Kidney epithelial cell (primary cell): Measurements from ENCODE around the gene DPAGT1. TPM values are rescaled to one million over a fixed set of nuclear protein-coding genes. Genes with fewer than 3 reads are reported as not detected.

Experiments
- DNase-seq: peaks from one replicate; pipeline ENCODE4 v3.0.0-alpha.2; 2010; ENCODE audit warnings: low read depth
- H3K27me3 ChIP-seq: 2 replicates; pipeline ENCODE4 v1.6.0; 2011; ENCODE audit warnings: low read length; ENCODE audit not compliant: control insufficient read depth, insufficient read depth
- H3K36me3 ChIP-seq: 2 replicates; pipeline ENCODE4 v1.5.1; 2011; ENCODE audit warnings: low read length; ENCODE audit not compliant: control insufficient read depth, insufficient read depth
- H3K4me3 ChIP-seq: 2 replicates; pipeline ENCODE4 v1.5.1; 2011; ENCODE audit warnings: low read depth, mild to moderate bottlenecking, control low read depth, low read length
- CTCF ChIP-seq: IDR thresholded peaks from 2 replicates; pipeline ENCODE4 v1.5.1; 2011; ENCODE audit warnings: mild to moderate bottlenecking, moderate library complexity, low read length, control low read depth, inconsistent platforms; ENCODE audit not compliant: insufficient read depth, poor library complexity, severe bottlenecking
- total RNA-seq: library from RNA; depleted of rRNA; stranded (reverse); fragments of >200 nt; gene quantifications from 2 replicates; pipeline ENCODE4 v1.2.3, GENCODE V29; 2015

DPAGT1 gene
- total RNA-seq, 1 donor from 2014 or later, result 16.4 TPM

DNA sequence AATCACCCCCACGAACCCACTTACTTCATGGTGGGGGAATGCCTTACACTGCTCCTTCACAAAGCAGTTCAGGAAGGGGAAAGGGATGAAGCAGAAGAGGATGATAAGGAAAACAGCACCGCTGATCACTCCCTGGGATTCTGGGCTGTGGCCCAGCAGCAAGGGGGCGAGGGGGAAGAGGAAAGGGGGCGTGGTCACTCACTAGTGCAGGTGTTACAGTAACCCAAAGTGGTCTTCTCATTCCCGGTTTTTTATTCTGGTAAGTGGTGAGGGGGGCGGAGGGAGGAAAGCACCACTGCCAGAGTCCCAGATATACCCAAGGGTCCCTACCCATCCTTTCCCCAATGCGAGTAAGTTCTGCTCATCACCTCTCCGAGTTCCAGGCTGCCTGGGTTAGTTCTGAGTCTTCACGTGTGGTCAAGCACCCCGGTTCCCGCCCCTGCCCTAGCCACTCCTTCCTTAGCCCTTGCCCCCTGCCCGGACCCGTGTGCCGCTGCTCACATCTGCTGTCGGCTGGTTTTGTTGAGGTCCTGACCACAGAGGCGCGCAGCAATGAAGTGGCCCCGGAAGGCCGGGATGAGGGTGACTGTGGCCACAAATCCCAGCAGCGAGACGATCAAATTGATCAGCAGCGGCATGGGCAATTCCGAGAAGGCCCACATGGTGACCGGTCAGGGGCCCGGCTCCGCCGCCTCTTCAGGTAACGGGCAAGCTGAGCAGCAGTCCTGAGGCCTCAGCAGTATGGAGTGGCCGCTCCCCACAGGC, 477 bp downstream of the DPAGT1 start:
- peak overlapping the region; percentile 76 for H3K4me3 ChIP-seq
- H3K36me3 ChIP-seq, result peaks cover 2% of the 10 kb centered on the region
- no peak for TF ChIP-seq CTCF
- no peak for DNase-seq
- H3K27me3 ChIP-seq, result no peaks in the 10 kb centered on the region

DNA sequence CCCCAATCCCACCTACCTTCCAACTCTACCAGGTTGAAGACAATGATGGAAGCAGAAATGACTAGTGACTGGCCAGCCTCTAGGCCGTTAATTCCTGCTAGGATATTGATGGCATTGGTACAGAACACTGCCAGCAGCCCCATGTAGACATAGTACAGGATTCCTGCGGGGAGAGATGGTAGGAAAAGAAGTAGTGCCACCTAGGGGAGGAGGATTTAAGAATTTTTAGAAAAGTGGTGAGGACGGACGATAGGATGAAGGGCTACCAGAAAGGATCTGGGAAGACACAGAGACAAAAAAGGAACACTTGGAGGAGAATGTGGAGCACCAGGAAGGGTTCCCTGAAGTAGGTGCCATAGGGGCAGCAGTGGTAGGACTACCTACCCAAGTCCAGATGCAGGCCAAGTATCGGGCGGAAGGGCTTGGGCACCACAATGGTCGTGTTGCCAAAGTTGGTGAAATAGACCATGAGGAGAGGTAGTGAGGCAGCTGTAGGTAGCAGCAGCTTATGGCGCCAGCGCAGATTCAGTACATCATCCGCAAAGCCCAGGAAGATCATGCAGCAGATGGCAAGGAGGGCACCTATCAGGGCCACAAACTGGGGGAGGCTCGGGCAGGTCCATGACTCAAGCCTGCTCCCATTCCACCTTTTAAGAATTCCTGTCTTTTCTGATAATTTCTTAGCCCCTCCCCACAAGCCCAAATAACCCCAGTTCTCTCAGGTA, 1.2 kb downstream of the DPAGT1 start:
- peaks cover 2% of the 10 kb centered on the region for H3K36me3 ChIP-seq
- no peaks in the 10 kb centered on the region for H3K27me3 ChIP-seq
- peak; percentile 64 for TF ChIP-seq CTCF
- DNase-seq, result no peak
- H3K4me3 ChIP-seq, result peak overlapping the region; percentile 76

- DNase-seq, result no peak
- TF ChIP-seq CTCF, result no peak
- H3K4me3 ChIP-seq, result no peak overlapping the region
Observed at GRCh38 chr11:119099711-119100110, 1.9 kb downstream of the DPAGT1 start.

GRCh38 chr11:119095066-119095880, 6.4 kb downstream of the DPAGT1 start:
- Histone ChIP-seq H3K36me3 (peaks cover 2% of the 10 kb centered on the region), H3K4me3 (peak overlapping the region; percentile 89), H3K27me3 (no peaks in the 10 kb centered on the region)
- TF ChIP-seq CTCF, result no peak
- peak; percentile 97 for DNase-seq

More at GRCh38 chr11:119099711-119100110, 1.9 kb downstream of the DPAGT1 start:
- no peaks in the 10 kb centered on the region for H3K27me3 ChIP-seq
- peaks cover 2% of the 10 kb centered on the region for H3K36me3 ChIP-seq

- Histone ChIP-seq H3K36me3 (peaks cover 2% of the 10 kb centered on the region), H3K27me3 (no peaks in the 10 kb centered on the region), H3K4me3 (peak overlapping the region; percentile 89)
- peak; percentile 81 for TF ChIP-seq CTCF
- no peak for DNase-seq
Observed at GRCh38 chr11:119094816-119095065, 6.9 kb downstream of the DPAGT1 start.
